LHCN-M2 (cell line): ENCODE results near the gene RB1. TPM values are rescaled to one million over a fixed set of nuclear protein-coding genes. Genes with fewer than 3 reads are reported as not detected.
"Not testable (repeated sequence)": the region's sequence is repeated elsewhere in the genome, so short reads cannot be mapped to it uniquely, and the experiment has no call there.

ENCODE experiments used
- DNase-seq: peaks from one replicate; pipeline ENCODE4 v3.0.0-alpha.2; 2012; ENCODE audit warnings: low read depth
- total RNA-seq: library from RNA; depleted of rRNA; stranded (reverse); fragments of >200 nt; gene quantifications from 2 replicates; pipeline ENCODE4 v1.2.3, GENCODE V29; 2014

The RB1 gene
- total RNA-seq, 1 experiment from 2014 or later = 58.2 TPM

- no peak for DNase-seq
These were observed 106.6 kb downstream of the RB1 start for GRCh38 chr13:48410199-48410598.

- DNase-seq = no peak
These were observed 107.7 kb downstream of the RB1 start for GRCh38 chr13:48411147-48411794.

GRCh38 chr13:48411841-48412531, 108.4 kb downstream of the RB1 start:
- no peak for DNase-seq

GRCh38 chr13:48412881-48413351, 109.4 kb downstream of the RB1 start, which contains the start of gene LPAR6:
Gene LPAR6 (minus strand): TSS chr13:48413113. CDS start chr13:48412423, 690 bp downstream.
- DNase-seq = peak; percentile 73

GRCh38 chr13:48414501-48414900, 111.0 kb downstream of the RB1 start:
- DNase-seq = no peak

GRCh38 chr13:48415516-48415915, 112.0 kb downstream of the RB1 start:
- DNase-seq = no peak

- DNase-seq = not testable (repeated sequence)
These were observed 118.5 kb downstream of the RB1 start for GRCh38 chr13:48422003-48422402.

GRCh38 chr13:48424212-48424611, 120.7 kb downstream of the RB1 start:
- DNase-seq = no peak

GRCh38 chr13:48426052-48426451, 122.5 kb downstream of the RB1 start:
- DNase-seq = no peak

- DNase-seq = not testable (repeated sequence)
These were observed 123.3 kb downstream of the RB1 start for GRCh38 chr13:48426755-48427298.

- no peak for DNase-seq
These were observed 125.5 kb downstream of the RB1 start for GRCh38 chr13:48429036-48429435.

- DNase-seq = no peak
These were observed 126.3 kb downstream of the RB1 start for GRCh38 chr13:48429886-48430285.

- DNase-seq = peak; percentile 30
These were observed 127.9 kb downstream of the RB1 start for GRCh38 chr13:48431431-48431830.

GRCh38 chr13:48431987-48432615, 128.6 kb downstream of the RB1 start:
- peak; percentile 72 for DNase-seq

GRCh38 chr13:48434200-48434599, 130.6 kb downstream of the RB1 start:
- DNase-seq = no peak

GRCh38 chr13:48436661-48437288, 133.2 kb downstream of the RB1 start:
- DNase-seq = no peak

- DNase-seq = peak; percentile 58
These were observed 133.8 kb downstream of the RB1 start for GRCh38 chr13:48437371-48437770.

GRCh38 chr13:48443442-48444208, 140.1 kb downstream of the RB1 start:
- peak; percentile 35 for DNase-seq

- DNase-seq = peak; percentile 88
These were observed 142.9 kb downstream of the RB1 start for GRCh38 chr13:48446464-48446863.

- DNase-seq = peak; percentile 3
These were observed 144.9 kb downstream of the RB1 start for GRCh38 chr13:48448285-48448958.
